D721Med (cell line): Measurements from ENCODE around the gene ALKBH6.

ENCODE experiments used
- DNase-seq: peaks from one replicate; pipeline ENCODE4 v3.0.0; 2011; ENCODE audit warnings: low spot score; ENCODE audit not compliant: insufficient read length
- FAIRE-seq: peaks from 2 replicates; lab custom pipeline; 2011; peaks lifted over from hg19 to GRCh38; lab: Jason Lieb, UNC
- TF ChIP-seq, protein P1 (sequence below): IDR thresholded peaks from 2 replicates; pipeline ENCODE4 v1.5.1; 2012; ENCODE audit warnings: mild to moderate bottlenecking, control low read depth; ENCODE audit not compliant: insufficient read depth; ENCODE audit errors: missing control alignments

ALKBH6 gene

DNA sequence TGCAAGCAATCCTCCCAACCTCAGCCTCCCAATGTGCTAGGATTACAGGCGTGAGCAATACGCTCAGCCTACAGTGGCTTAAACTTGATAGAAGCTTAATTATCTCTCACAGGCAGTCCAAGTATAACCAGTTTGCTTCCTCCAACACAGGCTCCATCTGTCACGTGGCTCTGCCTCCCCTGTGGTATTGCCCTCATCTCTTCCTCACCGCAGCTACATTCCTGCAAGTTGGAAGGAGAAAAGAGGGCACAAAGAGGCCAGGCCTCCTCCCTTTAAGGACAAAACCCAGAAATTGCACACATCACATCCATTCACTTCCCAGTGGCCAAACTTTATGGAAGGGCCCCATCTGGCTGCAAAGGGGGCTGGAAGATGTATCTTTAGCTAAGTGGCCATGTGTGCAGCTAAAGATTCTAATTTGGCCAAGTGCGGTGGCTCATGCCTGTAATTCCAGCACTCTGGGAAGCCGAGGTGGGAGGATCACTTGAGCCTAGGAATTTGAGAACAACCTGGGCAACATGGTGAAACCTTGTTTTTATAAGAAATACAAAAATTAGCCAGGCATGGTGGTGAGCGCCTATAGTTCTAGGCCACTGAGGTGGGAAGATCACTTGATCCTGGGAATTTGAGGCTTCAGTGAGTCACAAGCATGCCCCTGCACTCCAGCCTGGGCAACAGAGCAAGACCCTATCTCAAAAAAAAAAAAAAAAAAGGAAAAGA, 22.1 kb downstream of the ALKBH6 start:
- TF ChIP-seq, protein P1, sequence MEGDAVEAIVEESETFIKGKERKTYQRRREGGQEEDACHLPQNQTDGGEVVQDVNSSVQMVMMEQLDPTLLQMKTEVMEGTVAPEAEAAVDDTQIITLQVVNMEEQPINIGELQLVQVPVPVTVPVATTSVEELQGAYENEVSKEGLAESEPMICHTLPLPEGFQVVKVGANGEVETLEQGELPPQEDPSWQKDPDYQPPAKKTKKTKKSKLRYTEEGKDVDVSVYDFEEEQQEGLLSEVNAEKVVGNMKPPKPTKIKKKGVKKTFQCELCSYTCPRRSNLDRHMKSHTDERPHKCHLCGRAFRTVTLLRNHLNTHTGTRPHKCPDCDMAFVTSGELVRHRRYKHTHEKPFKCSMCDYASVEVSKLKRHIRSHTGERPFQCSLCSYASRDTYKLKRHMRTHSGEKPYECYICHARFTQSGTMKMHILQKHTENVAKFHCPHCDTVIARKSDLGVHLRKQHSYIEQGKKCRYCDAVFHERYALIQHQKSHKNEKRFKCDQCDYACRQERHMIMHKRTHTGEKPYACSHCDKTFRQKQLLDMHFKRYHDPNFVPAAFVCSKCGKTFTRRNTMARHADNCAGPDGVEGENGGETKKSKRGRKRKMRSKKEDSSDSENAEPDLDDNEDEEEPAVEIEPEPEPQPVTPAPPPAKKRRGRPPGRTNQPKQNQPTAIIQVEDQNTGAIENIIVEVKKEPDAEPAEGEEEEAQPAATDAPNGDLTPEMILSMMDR, result no peak
- FAIRE-seq (no peak), DNase-seq (no peak)

DNA sequence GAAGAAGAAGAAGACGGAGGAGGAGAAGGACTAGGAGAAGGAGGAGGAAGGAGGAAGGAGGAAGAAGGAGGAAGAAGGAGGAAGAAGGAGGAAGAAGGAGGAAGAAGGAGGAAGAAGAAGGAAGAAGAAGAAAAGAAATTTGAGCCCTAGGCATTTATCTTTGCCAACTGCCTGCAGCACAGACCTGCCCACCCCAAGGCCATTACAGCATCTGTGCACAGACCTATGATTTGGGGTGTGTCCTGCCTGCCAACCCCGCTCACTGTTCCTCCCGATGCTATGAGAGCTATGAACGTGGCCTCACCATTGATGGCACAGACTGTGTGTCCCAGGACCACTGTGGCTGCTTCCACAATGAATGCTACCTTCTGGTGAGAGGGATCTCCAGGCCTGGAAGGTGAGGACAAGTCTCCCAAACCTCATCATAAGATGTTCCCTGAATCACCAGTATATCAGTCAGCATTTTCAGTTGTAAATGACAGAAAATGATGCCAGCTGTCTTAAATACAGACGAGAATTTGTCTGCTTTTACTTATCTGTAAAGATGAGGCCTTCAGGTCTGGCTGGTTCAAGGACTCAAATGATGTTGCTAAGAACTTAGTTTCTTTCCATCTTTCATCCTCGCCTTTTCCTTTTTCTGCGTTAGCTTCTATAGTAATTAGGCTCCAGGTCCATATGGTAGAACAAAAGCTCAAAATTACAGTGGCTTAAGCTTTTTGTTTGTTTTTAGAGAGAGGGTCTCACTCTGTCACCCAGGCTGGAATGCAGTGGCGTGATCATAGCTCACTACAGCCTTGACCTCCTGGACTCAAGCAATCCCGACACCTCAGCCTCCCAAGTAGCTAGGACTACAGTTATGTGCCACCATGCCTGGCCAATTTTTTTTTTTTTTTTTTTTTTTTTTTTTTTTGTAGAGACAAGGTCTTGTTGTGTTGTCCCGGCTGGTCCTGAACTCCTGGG, 23.0 kb downstream of the ALKBH6 start:
- no peak for DNase-seq
- no peak for FAIRE-seq
- TF ChIP-seq, protein P1, result no peak

DNA sequence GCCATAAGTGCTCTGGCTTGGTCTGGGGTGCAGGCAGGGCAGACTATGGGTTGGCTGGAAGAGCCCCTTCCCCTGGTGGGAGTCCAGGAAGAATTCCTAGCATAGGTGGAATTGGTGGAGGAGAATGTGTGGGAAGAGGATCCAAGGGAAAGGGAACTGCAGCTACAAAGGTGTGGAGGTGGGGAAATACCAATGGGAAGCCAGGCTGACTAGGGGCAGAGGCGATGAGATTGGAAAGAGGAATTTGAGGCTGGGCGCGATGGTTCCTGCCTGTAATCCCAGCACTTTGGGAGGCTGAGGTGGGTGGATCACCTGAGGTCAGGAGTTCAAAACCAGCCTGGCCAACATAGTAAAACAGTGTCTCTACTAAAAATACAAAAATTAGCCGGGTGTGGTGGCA, 23.9 kb downstream of the ALKBH6 start:
- TF ChIP-seq, protein P1, result no peak
- no peak for FAIRE-seq
- DNase-seq, result no peak

DNA sequence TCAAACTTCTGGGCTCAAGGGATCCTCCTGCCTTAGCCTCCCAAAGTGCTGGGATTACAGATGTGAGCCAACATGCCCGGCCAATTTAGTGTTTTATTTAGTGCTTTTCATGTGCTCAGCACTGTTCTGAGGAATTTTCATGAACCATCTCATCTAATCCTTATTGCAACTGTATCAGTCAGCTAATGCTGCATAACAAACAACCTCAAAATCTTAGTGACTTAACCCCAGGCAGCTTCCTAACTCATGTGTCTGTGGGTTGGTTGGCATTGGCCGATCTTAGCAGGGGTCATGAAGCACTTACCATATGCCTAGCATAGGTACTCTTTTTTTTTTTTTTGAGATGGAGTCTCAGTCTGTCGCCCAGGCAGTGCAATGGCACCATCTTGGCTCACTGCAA, 25.2 kb downstream of the ALKBH6 start:
- TF ChIP-seq, protein P1, result no peak
- DNase-seq (no peak), FAIRE-seq (no peak)

DNA sequence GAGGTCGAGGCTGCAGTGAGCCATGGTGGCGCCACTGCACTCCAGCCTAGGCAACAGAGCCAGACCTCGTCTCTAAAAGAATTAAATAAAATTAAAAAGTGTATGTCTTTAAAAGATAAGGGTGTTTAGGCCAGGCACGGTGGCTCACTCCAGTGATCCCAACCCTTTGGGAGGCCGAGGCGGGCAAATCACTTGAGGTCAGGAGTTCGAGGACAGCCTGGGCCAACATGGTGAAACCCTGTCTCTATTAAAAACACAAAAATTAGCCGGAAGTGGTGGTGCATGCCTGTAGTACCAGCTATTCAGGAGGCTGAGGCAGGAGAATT, 26.5 kb downstream of the ALKBH6 start:
- TF ChIP-seq, protein P1, result peak; percentile 18
- FAIRE-seq, result no peak

DNA sequence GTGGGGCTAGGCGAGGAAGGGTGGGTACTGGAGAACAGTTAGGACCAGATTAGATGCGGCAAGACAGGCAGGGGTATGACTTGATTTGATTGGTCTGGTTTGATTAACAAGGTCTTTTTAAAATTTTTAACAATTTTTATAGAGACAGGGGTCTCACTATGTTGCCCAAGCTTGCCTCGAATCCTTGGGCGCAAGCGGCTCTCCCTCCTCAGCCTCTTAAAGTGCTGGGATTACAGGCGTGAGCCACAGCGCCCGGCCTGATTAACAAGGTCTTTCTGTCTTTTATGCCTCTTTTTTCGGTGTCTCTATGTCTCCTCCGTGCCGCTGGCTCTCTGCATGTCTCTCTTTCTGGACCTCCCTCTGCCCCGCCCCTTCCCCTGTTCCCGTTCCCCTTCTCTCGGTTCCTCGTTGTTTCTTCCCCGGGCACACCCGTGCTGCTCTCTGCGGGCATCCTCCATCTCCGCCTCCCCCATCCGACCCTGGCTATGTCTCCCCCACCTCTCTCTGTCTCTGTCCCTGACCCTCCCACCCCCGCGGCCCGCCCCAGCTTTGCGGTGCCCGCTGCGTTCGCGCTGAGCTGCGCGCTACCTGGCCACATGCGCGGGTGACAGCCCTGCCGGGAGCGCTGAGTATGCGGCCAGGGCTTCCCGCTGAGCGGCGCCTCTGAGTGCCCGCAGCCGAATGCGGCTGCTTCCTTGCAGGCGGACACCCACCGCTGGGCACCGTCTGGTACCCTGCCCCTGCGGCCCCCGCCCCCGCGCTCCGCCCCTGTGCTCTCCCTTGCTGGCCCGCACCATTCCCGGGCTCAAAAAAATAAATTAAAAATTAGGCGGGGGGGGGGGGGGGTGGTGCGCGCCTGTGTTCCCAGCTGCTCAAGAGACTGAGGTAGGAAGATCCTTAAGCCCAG, 27.1 kb downstream of the ALKBH6 start:
- TF ChIP-seq, protein P1, result no peak
- FAIRE-seq, result no peak
- DNase-seq, result peak; percentile 67

More for the DNA sequence above, 26.5 kb downstream of the ALKBH6 start:
- DNase-seq, result no peak
